OCI-LY7 (cell line): Measurements from ENCODE around the gene NOL4L.

Experiments used
- CTCF ChIP-seq: fragments of 200-600 bp; sonication (generic); conservative IDR thresholded peaks from 2 replicates; pipeline ENCODE4 v1.5.1; 2014; ENCODE audit warnings: mild to moderate bottlenecking, antibody characterized with exemption, low read length, moderate library complexity, mixed read lengths
- EZH2phosphoT487 ChIP-seq: fragments of 200-600 bp; sonication (generic); IDR thresholded peaks from 2 replicates; pipeline ENCODE4 v1.6.1; 2018; ENCODE audit warnings: low read depth, borderline replicate concordance, mild to moderate bottlenecking, mixed run types, antibody characterized with exemption, low read length, moderate library complexity, mixed read lengths

- TF ChIP-seq EZH2phosphoT487 (no peak), CTCF (no peak)
Measured at GRCh38 chr20:32455901-32456701, 129.0 kb downstream of the NOL4L start.
